HG03558 (cell line): ENCODE measurements around the gene MXRA8.

Source experiments
- ATAC-seq: cut with Tn5 transposase; IDR thresholded peaks from one replicate; pipeline ENCODE4 v1.9.1; 2021; ENCODE audit warnings: moderate number of reproducible peaks; ENCODE audit not compliant: unreplicated experiment; ENCODE audit errors: extremely low read depth

The MXRA8 gene

GRCh38 chr1:1338278-1338677 is 20.1 kb downstream of the MXRA8 start:
- no peak for ATAC-seq

- ATAC-seq: no peak
Observed at GRCh38 chr1:1337793-1338147, 20.6 kb downstream of the MXRA8 start.

- ATAC-seq: no peak
Observed at GRCh38 chr1:1336931-1337792, 21.2 kb downstream of the MXRA8 start.

- ATAC-seq: no peak
Observed at GRCh38 chr1:1336446-1336845, 21.9 kb downstream of the MXRA8 start.

- no peak for ATAC-seq
Observed at GRCh38 chr1:1335792-1336248, 22.5 kb downstream of the MXRA8 start.

GRCh38 chr1:1335283-1335682 is 23.1 kb downstream of the MXRA8 start:
- ATAC-seq: no peak

- no peak for ATAC-seq
Observed at GRCh38 chr1:1334835-1335234, 23.5 kb downstream of the MXRA8 start.

GRCh38 chr1:1333551-1334241 is 24.7 kb downstream of the MXRA8 start:
- no peak for ATAC-seq

- no peak for ATAC-seq
Observed at GRCh38 chr1:1332774-1333480, 25.4 kb downstream of the MXRA8 start.

- ATAC-seq: no peak
Observed at GRCh38 chr1:1332031-1332755, 26.2 kb downstream of the MXRA8 start.

GRCh38 chr1:1331068-1331965 is 27.0 kb downstream of the MXRA8 start, which contains the start of gene TAS1R3:
Gene TAS1R3 (plus strand): TSS chr1:1331280. CDS start chr1:1331346, 66 bp downstream.
- no peak for ATAC-seq

- ATAC-seq: no peak
Observed at GRCh38 chr1:1330366-1331067, 27.8 kb downstream of the MXRA8 start.

- ATAC-seq: no peak
Observed at GRCh38 chr1:1329304-1330210, 28.8 kb downstream of the MXRA8 start.

GRCh38 chr1:1328254-1328653 is 30.1 kb downstream of the MXRA8 start:
- ATAC-seq: no peak

- no peak for ATAC-seq
Observed at GRCh38 chr1:1327291-1327690, 31.1 kb downstream of the MXRA8 start.

- no peak for ATAC-seq
Observed at GRCh38 chr1:1326075-1326605, 32.2 kb downstream of the MXRA8 start.

- ATAC-seq: no peak
Observed at GRCh38 chr1:1325288-1326074, 32.9 kb downstream of the MXRA8 start.
